NCI-H1092 treated with DMSO at 0.1 percent for 48 hours (cell line): Measurements from ENCODE around the gene RAB6B.

Source experiments
- DNase-seq: peaks from one replicate; lab custom pipeline; 2025; lab: John Stamatoyannopoulos, UW

RAB6B gene

GRCh38 chr3:133856316-133856715 is 39.4 kb downstream of the RAB6B start:
- no peak for DNase-seq

GRCh38 chr3:133855772-133856171 is 39.9 kb downstream of the RAB6B start:
- no peak for DNase-seq

GRCh38 chr3:133855002-133855370 is 40.7 kb downstream of the RAB6B start:
- DNase-seq = no peak

- no peak for DNase-seq
These were observed 41.2 kb downstream of the RAB6B start for GRCh38 chr3:133854264-133855001.

GRCh38 chr3:133853925-133854227 is 41.8 kb downstream of the RAB6B start:
- DNase-seq = no peak

GRCh38 chr3:133853063-133853924 is 42.4 kb downstream of the RAB6B start:
- no peak for DNase-seq

- no peak for DNase-seq
These were observed 43.8 kb downstream of the RAB6B start for GRCh38 chr3:133851931-133852330.

GRCh38 chr3:133851266-133851906 is 44.3 kb downstream of the RAB6B start:
- no peak for DNase-seq

- no peak for DNase-seq
These were observed 45.6 kb downstream of the RAB6B start for GRCh38 chr3:133850034-133850433.

- DNase-seq = no peak
These were observed 46.3 kb downstream of the RAB6B start for GRCh38 chr3:133849346-133849745.

- no peak for DNase-seq
These were observed 50.6 kb downstream of the RAB6B start for GRCh38 chr3:133845127-133845526.

GRCh38 chr3:133843634-133844033 is 52.0 kb downstream of the RAB6B start:
- no peak for DNase-seq

GRCh38 chr3:133842158-133842557 is 53.5 kb downstream of the RAB6B start:
- no peak for DNase-seq

- DNase-seq = no peak
These were observed 54.5 kb downstream of the RAB6B start for GRCh38 chr3:133841196-133841595.

- no peak for DNase-seq
These were observed 54.9 kb downstream of the RAB6B start for GRCh38 chr3:133840767-133841166.

GRCh38 chr3:133840055-133840737 is 55.5 kb downstream of the RAB6B start:
- no peak for DNase-seq

GRCh38 chr3:133838916-133839800 is 56.5 kb downstream of the RAB6B start:
- no peak for DNase-seq

GRCh38 chr3:133838296-133838789 is 57.3 kb downstream of the RAB6B start:
- DNase-seq = no peak

GRCh38 chr3:133837487-133838295 is 58.0 kb downstream of the RAB6B start:
- DNase-seq = no peak

GRCh38 chr3:133836497-133837158 is 59.1 kb downstream of the RAB6B start:
- no peak for DNase-seq
